T-cell (primary cell): ENCODE data around the gene SLC35D1. TPM values are rescaled to one million over a fixed set of nuclear protein-coding genes. Genes with fewer than 3 reads are reported as not detected.

Experiments used
- ATAC-seq, 4 experiments: fragments of 200-7000 bp in 3 of 4; fragments of 150-1000 bp in 1 of 4; cut with Tn5 transposase; replicated peaks in 1 of 4; 1 replicate in 3 of 4; 2 replicates in 1 of 4; pipeline ENCODE4 v1.10.0; 2021; ENCODE audit warnings: moderate library complexity in 3 of 4, mild to moderate bottlenecking in 2 of 4, moderate number of reproducible peaks in 1 of 4
- CTCF ChIA-PET, 2 donors: fragments of 300-600 bp; sonication (Branson Sonifier 250); formaldehyde crosslinking; loops; one replicate each; lab custom pipeline; 2022; ENCODE audit warnings: antibody characterized with exemption in 2 of 2; lab: Charles Lee
- POLR2A ChIA-PET, 2 donors: fragments of 300-600 bp; sonication (Branson Sonifier 250); formaldehyde crosslinking; loops; one replicate each; lab custom pipeline; 2022; ENCODE audit warnings: antibody characterized with exemption in 2 of 2; lab: Charles Lee
- DNase-seq, 35 experiments: peaks; one replicate each; pipeline versions ENCODE4 v3.0.0 to v3.0.0-alpha.2; 2013 to 2023
- H3K27ac ChIP-seq: one replicate; pipeline ENCODE4 v1.5.1; 2013; ENCODE audit warnings: low read length
- H3K27me3 ChIP-seq, 2 experiments: replicated peaks in 1 of 2; 1 replicate in 1 of 2; 2 replicates in 1 of 2; pipeline versions ENCODE4 v1.6.1 to v1.7.0; 2013; ENCODE audit warnings: low read length in 1 of 2, mixed read lengths in 1 of 2; ENCODE audit not compliant: control insufficient read depth in 2 of 2, insufficient read depth in 2 of 2; ENCODE audit errors: extremely low read depth in 1 of 2
- H3K36me3 ChIP-seq, 2 donors: 1 replicate in 1 of 2; 2 replicates in 1 of 2; pipeline versions ENCODE4 v1.6.1 to v1.7.0; 2013; ENCODE audit warnings: low read length in 1 of 2; ENCODE audit not compliant: control insufficient read depth in 2 of 2, insufficient read depth in 1 of 2; ENCODE audit errors: extremely low read depth in 1 of 2
- H3K4me1 ChIP-seq, 2 experiments: 1 replicate in 1 of 2; 2 replicates in 1 of 2; pipeline versions ENCODE4 v1.6.1 to v1.7.0; 2013; ENCODE audit warnings: low read length in 2 of 2, mixed read lengths in 1 of 2; ENCODE audit not compliant: insufficient read depth in 2 of 2, control insufficient read depth in 1 of 2; ENCODE audit errors: extremely low read depth in 1 of 2
- H3K4me3 ChIP-seq, 2 donors: 1 replicate in 1 of 2; 2 replicates in 1 of 2; pipeline versions ENCODE4 v1.5.1 to v1.7.0; 2013; ENCODE audit warnings: mild to moderate bottlenecking in 2 of 2, low read length in 1 of 2, moderate library complexity in 1 of 2; ENCODE audit not compliant: control insufficient read depth in 1 of 2; ENCODE audit errors: extremely low read depth in 1 of 2
- H3K9me3 ChIP-seq: 2 replicates; pipeline ENCODE4 v1.7.0; 2013
- H3K27ac Mint-ChIP-seq, 2 donors: one replicate each; pipeline ENCODE4 v1.8.0; 2020 to 2021; ENCODE audit warnings: mild to moderate bottlenecking in 2 of 2, mixed read lengths in 2 of 2
- H3K27me3 Mint-ChIP-seq, 2 donors: one replicate each; pipeline ENCODE4 v1.8.0; 2021 to 2022; ENCODE audit warnings: mixed read lengths in 2 of 2
- H3K36me3 Mint-ChIP-seq: one replicate; pipeline ENCODE4 v1.8.0; 2021; ENCODE audit warnings: mixed read lengths
- H3K4me1 Mint-ChIP-seq, 3 donors: one replicate each; pipeline ENCODE4 v1.8.0; 2020 to 2022; ENCODE audit warnings: mixed read lengths in 3 of 3, mild to moderate bottlenecking in 1 of 3
- H3K4me3 Mint-ChIP-seq, 3 donors: one replicate each; pipeline ENCODE4 v1.8.0; 2020 to 2022; ENCODE audit warnings: mild to moderate bottlenecking in 3 of 3, mixed read lengths in 3 of 3, moderate library complexity in 3 of 3
- H3K9me3 Mint-ChIP-seq, 3 donors: one replicate each; pipeline ENCODE4 v1.8.0; 2020 to 2022; ENCODE audit warnings: mixed read lengths in 3 of 3
- WGBS: methylation state at CpG from one replicate; pipeline ENCODE4 v1.1.5; 2013; ENCODE audit warnings: missing lambda C conversion rate; ENCODE audit not compliant: insufficient coverage; 5-methylcytosine and 5-hydroxymethylcytosine counted together
- total RNA-seq, 35 experiments: library from RNA in 6 of 35; stranded (reverse) in 6 of 35; fragments of 120-200 nt in 1 of 35; gene quantifications; one replicate each; pipeline versions ENCODE4 v1.2.1 to v1.2.4 and lab custom pipeline; 2013 to 2026

Gene SLC35D1
- total RNA-seq: 10 to 100 TPM; 11.7 to 16.0 (median 15.2) TPM
- 14.5 TPM for total RNA-seq (2013)
- total RNA-seq (lab: John Stamatoyannopoulos, UW): 38.2 to 118 (median 69.0) reads per million in 29 experiments

- WGBS: 0% methylated on average over 68 of the region's 73 CpGs
- H3K27ac ChIP-seq: peak within 1 kb of the TSS; percentile 97
- Mint-ChIP-seq H3K27me3 (no peaks in the 10 kb centered on the region), H3K36me3 (peaks cover 12% of the 10 kb centered on the region), H3K9me3 (no peaks in the 10 kb centered on the region), H3K4me3 (peak within 1 kb of the TSS; percentile 87 to 93 (median 89)), H3K27ac (peak within 1 kb of the TSS; percentile 92 to 96), H3K4me1 (peaks cover 30 to 34% (median 30%) of the 10 kb centered on the region in 3 donors)
- H3K4me1 ChIP-seq: peaks cover 10 to 11% of the 10 kb centered on the region in 2 experiments
- peaks cover 0 to 5% of the 10 kb centered on the region in 2 donors for H3K36me3 ChIP-seq
- POLR2A ChIA-PET: interaction anchor here (0.5 to 1.5 kb wide), 6 partner anchors 36 to 750 kb away, joined by 3 read pairs; partner anchors contain the start of genes DNAI4 (in 1 of the 2) and MIER1 (in 1 of the 2)
- CTCF ChIA-PET: interaction anchor here (0.6 to 1.3 kb wide), 7 partner anchors 58 to 289 kb away, joined by 3 to 9 read pairs (median 4); no protein-coding TSS in a partner anchor
- peak; percentile 50 to 80 (median 70) for DNase-seq
- peak within 1 kb of the TSS; percentile 88 to 92 for H3K4me3 ChIP-seq
- peak; percentile 79 to 85 (median 84) for ATAC-seq
- no peaks in the 10 kb centered on the region for H3K27me3 ChIP-seq
- no peaks in the 10 kb centered on the region for H3K9me3 ChIP-seq
These were observed at the start of gene SLC35D1 for GRCh38 chr1:67053785-67054772. TSS of gene SLC35D1 (minus strand) at chr1:67054148. CDS start at chr1:67054013, 135 bp downstream.

GRCh38 chr1:67103548-67103947 is 49.6 kb upstream of the SLC35D1 start:
- no peak overlapping the region for H3K27ac Mint-ChIP-seq

GRCh38 chr1:67100833-67101232 is 46.9 kb upstream of the SLC35D1 start:
- no peak for DNase-seq
- no peak for ATAC-seq
- Histone ChIP-seq H3K9me3 (no peaks in the 10 kb centered on the region), H3K4me1 (no peaks in the 10 kb centered on the region), H3K27ac (no peak overlapping the region), H3K27me3 (no peaks in the 10 kb centered on the region), H3K36me3 (no peaks in the 10 kb centered on the region), H3K4me3 (no peak overlapping the region)
- ChIA-PET POLR2A (no interaction called here), CTCF (no interaction called here)
- peaks cover 6 to 10% of the 10 kb centered on the region in 2 donors for H3K27me3 Mint-ChIP-seq
- peaks cover 0 to 7% (median 3%) of the 10 kb centered on the region in 3 donors for H3K4me1 Mint-ChIP-seq
- no peak overlapping the region for H3K27ac Mint-ChIP-seq
- H3K36me3 Mint-ChIP-seq: no peaks in the 10 kb centered on the region
- WGBS: 20% methylated on average over 2 of the region's 3 CpGs
- H3K9me3 Mint-ChIP-seq: no peaks in the 10 kb centered on the region
- no peak overlapping the region for H3K4me3 Mint-ChIP-seq

More at GRCh38 chr1:67103548-67103947, 49.6 kb upstream of the SLC35D1 start:
- H3K4me1 Mint-ChIP-seq: peaks cover 0 to 7% (median 3%) of the 10 kb centered on the region in 3 donors
- no peak overlapping the region for H3K4me3 Mint-ChIP-seq
- no peak for ATAC-seq
- CTCF ChIA-PET: interaction anchor here in 1 of 2 donors (0.6 kb wide), 1 partner anchor 9 kb away, joined by 3 read pairs; no protein-coding TSS in a partner anchor
- H3K36me3 Mint-ChIP-seq: no peaks in the 10 kb centered on the region
- Histone ChIP-seq H3K9me3 (no peaks in the 10 kb centered on the region), H3K4me1 (no peaks in the 10 kb centered on the region), H3K27ac (no peak overlapping the region), H3K27me3 (no peaks in the 10 kb centered on the region), H3K36me3 (no peaks in the 10 kb centered on the region), H3K4me3 (no peak overlapping the region)
- H3K27me3 Mint-ChIP-seq: peaks cover 6 to 10% of the 10 kb centered on the region in 2 donors
- POLR2A ChIA-PET: interaction anchor here in 1 of 2 donors (1.0 kb wide), 1 partner anchor 68 kb away, joined by 4 read pairs; no protein-coding TSS in a partner anchor
- no peak for DNase-seq
- H3K9me3 Mint-ChIP-seq: no peaks in the 10 kb centered on the region
- WGBS: no CpG with 5 or more reads among the region's 1 CpG

GRCh38 chr1:67097305-67097704 is 43.4 kb upstream of the SLC35D1 start:
- peaks cover 8 to 10% of the 10 kb centered on the region in 2 donors for H3K27me3 Mint-ChIP-seq
- H3K4me1 ChIP-seq: no peaks in the 10 kb centered on the region
- no peaks in the 10 kb centered on the region for H3K9me3 Mint-ChIP-seq
- H3K36me3 Mint-ChIP-seq: no peaks in the 10 kb centered on the region
- ChIA-PET POLR2A (no interaction called here), CTCF (no interaction called here)
- ATAC-seq (no peak), DNase-seq (no peak)
- no peak overlapping the region for H3K27ac ChIP-seq
- no peaks in the 10 kb centered on the region for H3K9me3 ChIP-seq
- H3K27me3 ChIP-seq: no peaks in the 10 kb centered on the region
- no peak overlapping the region for H3K4me3 Mint-ChIP-seq
- no peaks in the 10 kb centered on the region for H3K36me3 ChIP-seq
- no peak overlapping the region for H3K4me3 ChIP-seq
- H3K4me1 Mint-ChIP-seq: peaks cover 0 to 7% (median 3%) of the 10 kb centered on the region in 3 donors
- no peak overlapping the region for H3K27ac Mint-ChIP-seq

- Histone ChIP-seq H3K27me3 (no peaks in the 10 kb centered on the region), H3K36me3 (no peaks in the 10 kb centered on the region), H3K4me1 (no peaks in the 10 kb centered on the region), H3K4me3 (no peak overlapping the region), H3K9me3 (no peaks in the 10 kb centered on the region), H3K27ac (no peak overlapping the region)
- peaks cover 0 to 2% of the 10 kb centered on the region in 2 donors for H3K27me3 Mint-ChIP-seq
- CTCF ChIA-PET: no interaction called here
- H3K4me1 Mint-ChIP-seq: no peaks in the 10 kb centered on the region
- WGBS: no CpG with 5 or more reads among the region's 2 CpGs
- DNase-seq: no peak
- H3K9me3 Mint-ChIP-seq: no peaks in the 10 kb centered on the region
- no peak for ATAC-seq
- H3K4me3 Mint-ChIP-seq: no peak overlapping the region
- no peaks in the 10 kb centered on the region for H3K36me3 Mint-ChIP-seq
- POLR2A ChIA-PET: no interaction called here
- H3K27ac Mint-ChIP-seq: no peak overlapping the region
These were observed 40.2 kb upstream of the SLC35D1 start for GRCh38 chr1:67094191-67094590.

GRCh38 chr1:67089685-67090208 is 35.8 kb upstream of the SLC35D1 start:
- Mint-ChIP-seq H3K4me1 (no peaks in the 10 kb centered on the region), H3K4me3 (no peak overlapping the region), H3K36me3 (no peaks in the 10 kb centered on the region), H3K9me3 (no peaks in the 10 kb centered on the region), H3K27me3 (peaks cover 0 to 2% of the 10 kb centered on the region in 2 donors), H3K27ac (no peak overlapping the region)
- no peaks in the 10 kb centered on the region for H3K9me3 ChIP-seq
- no peaks in the 10 kb centered on the region for H3K36me3 ChIP-seq
- H3K4me1 ChIP-seq: no peaks in the 10 kb centered on the region
- no peak overlapping the region for H3K4me3 ChIP-seq
- DNase-seq (no peak), ATAC-seq (no peak)
- ChIA-PET POLR2A (no interaction called here), CTCF (interaction anchor here in 1 of 2 donors (1.1 kb wide), 1 partner anchor 60 kb away, joined by 3 read pairs; no protein-coding TSS in a partner anchor)
- H3K27ac ChIP-seq: no peak overlapping the region
- 100% methylated on average over 1 of the region's 1 CpG for WGBS
- H3K27me3 ChIP-seq: no peaks in the 10 kb centered on the region
